Measurements from ENCODE around the gene AMBRA1.

- TF ChIP-seq, protein P1, sequence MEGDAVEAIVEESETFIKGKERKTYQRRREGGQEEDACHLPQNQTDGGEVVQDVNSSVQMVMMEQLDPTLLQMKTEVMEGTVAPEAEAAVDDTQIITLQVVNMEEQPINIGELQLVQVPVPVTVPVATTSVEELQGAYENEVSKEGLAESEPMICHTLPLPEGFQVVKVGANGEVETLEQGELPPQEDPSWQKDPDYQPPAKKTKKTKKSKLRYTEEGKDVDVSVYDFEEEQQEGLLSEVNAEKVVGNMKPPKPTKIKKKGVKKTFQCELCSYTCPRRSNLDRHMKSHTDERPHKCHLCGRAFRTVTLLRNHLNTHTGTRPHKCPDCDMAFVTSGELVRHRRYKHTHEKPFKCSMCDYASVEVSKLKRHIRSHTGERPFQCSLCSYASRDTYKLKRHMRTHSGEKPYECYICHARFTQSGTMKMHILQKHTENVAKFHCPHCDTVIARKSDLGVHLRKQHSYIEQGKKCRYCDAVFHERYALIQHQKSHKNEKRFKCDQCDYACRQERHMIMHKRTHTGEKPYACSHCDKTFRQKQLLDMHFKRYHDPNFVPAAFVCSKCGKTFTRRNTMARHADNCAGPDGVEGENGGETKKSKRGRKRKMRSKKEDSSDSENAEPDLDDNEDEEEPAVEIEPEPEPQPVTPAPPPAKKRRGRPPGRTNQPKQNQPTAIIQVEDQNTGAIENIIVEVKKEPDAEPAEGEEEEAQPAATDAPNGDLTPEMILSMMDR (IDR thresholded peaks at IDR 0.05): no peak
- TF ChIP-seq POLR2AphosphoS5 (IDR thresholded peaks at IDR 0.05): peak; percentile 59 to 88 (median 85)
- peak; percentile 70 for TF ChIP-seq POLR2A (IDR thresholded peaks at IDR 0.05)
- TF ChIP-seq EP300 (IDR thresholded peaks at IDR 0.05; ENCODE audit: low read depth): no peak
Observed at GRCh38 chr11:46593550-46594373, at the start of gene AMBRA1.

Data from transverse colon (tissue), 4 donors.